Liver (tissue), 9 donors: Measurements from ENCODE around the gene POU5F1. TPM values are rescaled to one million over a fixed set of nuclear protein-coding genes. Genes with fewer than 3 reads are reported as not detected.

Experiments
- DNase-seq: peaks from one replicate; pipeline ENCODE4 v3.0.0-alpha.2; 2017; ENCODE audit warnings: low spot score
- H3K27ac ChIP-seq, 2 donors: one replicate each; pipeline ENCODE4 v1.7.0; 2013; ENCODE audit warnings: inconsistent platforms in 2 of 2, low read length in 2 of 2, control low read depth in 1 of 2, low read depth in 1 of 2, mild to moderate bottlenecking in 1 of 2
- H3K27me3 ChIP-seq, 4 donors: one replicate each; pipeline versions ENCODE4 v1.6.1 to v1.7.0; 2013; ENCODE audit warnings: low read length in 3 of 4, inconsistent platforms in 1 of 4, mild to moderate bottlenecking in 1 of 4, moderate library complexity in 1 of 4; ENCODE audit not compliant: control insufficient read depth in 4 of 4, insufficient read depth in 4 of 4
- H3K36me3 ChIP-seq, 4 donors: one replicate each; pipeline versions ENCODE4 v1.6.1 to v1.7.0; 2013; ENCODE audit warnings: low read length in 3 of 4, mild to moderate bottlenecking in 3 of 4, low read depth in 1 of 4, moderate library complexity in 1 of 4; ENCODE audit not compliant: control insufficient read depth in 4 of 4, insufficient read depth in 3 of 4
- H3K4me1 ChIP-seq, 4 donors: one replicate each; pipeline versions ENCODE4 v1.6.1 to v1.7.0; 2013; ENCODE audit warnings: low read length in 3 of 4, mild to moderate bottlenecking in 3 of 4, moderate library complexity in 1 of 4; ENCODE audit not compliant: control insufficient read depth in 4 of 4, insufficient read depth in 4 of 4
- H3K4me3 ChIP-seq, 3 donors: one replicate each; pipeline versions ENCODE4 v1.6.1 to v1.7.0; 2013; ENCODE audit warnings: low read length in 3 of 3, control low read depth in 1 of 3, low read depth in 1 of 3, mild to moderate bottlenecking in 1 of 3
- H3K9ac ChIP-seq, 2 donors: one replicate each; pipeline ENCODE4 v1.7.0; 2013; ENCODE audit warnings: low read length in 2 of 2, mild to moderate bottlenecking in 2 of 2, moderate library complexity in 2 of 2, control low read depth in 1 of 2, low read depth in 1 of 2
- H3K9me3 ChIP-seq, 4 donors: one replicate each; pipeline versions ENCODE4 v1.6.1 to v1.7.0; 2013; ENCODE audit warnings: low read length in 3 of 4; ENCODE audit not compliant: control insufficient read depth in 4 of 4
- EGR1 ChIP-seq, 2 donors: IDR thresholded peaks; 2 replicates each; pipeline ENCODE4 v1.6.1; 2016 to 2018; ENCODE audit warnings: antibody characterized with exemption in 2 of 2, low read depth in 2 of 2
- FOXA2 ChIP-seq: IDR thresholded peaks from 2 replicates; pipeline ENCODE4 v1.6.1; 2016; ENCODE audit warnings: antibody characterized with exemption
- HNF4A ChIP-seq, 2 donors: conservative IDR thresholded peaks; 2 replicates each; pipeline ENCODE4 v1.6.1; 2016; ENCODE audit warnings: antibody characterized with exemption in 2 of 2, mild to moderate bottlenecking in 2 of 2
- JUND ChIP-seq, 2 donors: IDR thresholded peaks; 2 replicates each; pipeline ENCODE4 v1.6.1; 2016; ENCODE audit warnings: antibody characterized with exemption in 2 of 2
- MAX ChIP-seq: IDR thresholded peaks from 2 replicates; pipeline ENCODE4 v1.6.1; 2016; ENCODE audit warnings: antibody characterized with exemption
- RAD21 ChIP-seq, 2 donors: IDR thresholded peaks; 2 replicates each; pipeline ENCODE4 v1.6.1; 2016; ENCODE audit warnings: antibody characterized with exemption in 2 of 2, mild to moderate bottlenecking in 2 of 2
- REST ChIP-seq: IDR thresholded peaks from 2 replicates; pipeline ENCODE4 v1.6.1; 2016; ENCODE audit warnings: antibody characterized with exemption, mild to moderate bottlenecking
- RXRA ChIP-seq, 2 donors: IDR thresholded peaks; 2 replicates each; pipeline ENCODE4 v1.6.1; 2017 to 2018; ENCODE audit warnings: antibody characterized with exemption in 2 of 2, mild to moderate bottlenecking in 1 of 2
- SP1 ChIP-seq: IDR thresholded peaks from 2 replicates; pipeline ENCODE4 v1.6.1; 2018; ENCODE audit warnings: antibody characterized with exemption, mild to moderate bottlenecking
- TAF1 ChIP-seq: conservative IDR thresholded peaks from 2 replicates; pipeline ENCODE4 v1.6.1; 2016; ENCODE audit warnings: antibody characterized with exemption, mild to moderate bottlenecking
- whole genome bisulfite sequencing: extraction: QIAGEN DNeasy Blood & Tissue Kit; methylation state at CpG from one replicate; pipeline ENCODE4 v1.1.7; 2013; 5-methylcytosine and 5-hydroxymethylcytosine counted together
- polyA plus RNA-seq, 2 donors: library from polyadenylated mRNA; stranded (reverse) in 1 of 2; unstranded in 1 of 2; fragments of 200-250 nt in 1 of 2; fragments of >200 nt in 1 of 2; fragmentation: Nextera tagmentation in 1 of 2; extraction: Ambion mirVana in 1 of 2; gene quantifications; one replicate each; pipeline versions ENCODE4 v1.2.1 to v1.2.3, GENCODE V29; 2013 to 2015
- total RNA-seq, 2 donors: library from RNA; depleted of rRNA; stranded (reverse); fragments of >200 nt; gene quantifications; one replicate each; pipeline ENCODE4 v1.2.3, GENCODE V29; 2014
- TF ChIP-seq, protein P1 (sequence below): fragments of 150-350 bp; IDR thresholded peaks from 2 replicates; pipeline ENCODE4 v1.5.1; 2017; ENCODE audit warnings: improper control_type of control experiment, low read depth, low read length; ENCODE audit not compliant: missing input control
- TF ChIP-seq, protein P2 (sequence below): IDR thresholded peaks from 2 replicates; pipeline ENCODE4 v1.6.1; 2016; ENCODE audit warnings: antibody characterized with exemption
- donor health status: healthy.
- donor health status: healthy.
- donor health status: healthy.
- donor health status: healthy.
- donor health status: healthy.

The POU5F1 gene
- total and polyA plus RNA-seq, 4 donors, result 0.32 to 3.2 TPM; not detected in 2

- no peaks in the 10 kb centered on the region for H3K4me1 ChIP-seq
- WGBS, result 86% methylated on average over 12 of the region's 12 CpGs
- H3K9ac ChIP-seq, result no peak overlapping the region
- H3K27ac ChIP-seq, result no peak overlapping the region
- H3K27me3 ChIP-seq, result no peaks in the 10 kb centered on the region
- TF ChIP-seq TAF1, result no peak
- TF ChIP-seq, protein P1, sequence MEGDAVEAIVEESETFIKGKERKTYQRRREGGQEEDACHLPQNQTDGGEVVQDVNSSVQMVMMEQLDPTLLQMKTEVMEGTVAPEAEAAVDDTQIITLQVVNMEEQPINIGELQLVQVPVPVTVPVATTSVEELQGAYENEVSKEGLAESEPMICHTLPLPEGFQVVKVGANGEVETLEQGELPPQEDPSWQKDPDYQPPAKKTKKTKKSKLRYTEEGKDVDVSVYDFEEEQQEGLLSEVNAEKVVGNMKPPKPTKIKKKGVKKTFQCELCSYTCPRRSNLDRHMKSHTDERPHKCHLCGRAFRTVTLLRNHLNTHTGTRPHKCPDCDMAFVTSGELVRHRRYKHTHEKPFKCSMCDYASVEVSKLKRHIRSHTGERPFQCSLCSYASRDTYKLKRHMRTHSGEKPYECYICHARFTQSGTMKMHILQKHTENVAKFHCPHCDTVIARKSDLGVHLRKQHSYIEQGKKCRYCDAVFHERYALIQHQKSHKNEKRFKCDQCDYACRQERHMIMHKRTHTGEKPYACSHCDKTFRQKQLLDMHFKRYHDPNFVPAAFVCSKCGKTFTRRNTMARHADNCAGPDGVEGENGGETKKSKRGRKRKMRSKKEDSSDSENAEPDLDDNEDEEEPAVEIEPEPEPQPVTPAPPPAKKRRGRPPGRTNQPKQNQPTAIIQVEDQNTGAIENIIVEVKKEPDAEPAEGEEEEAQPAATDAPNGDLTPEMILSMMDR, result no peak
- TF ChIP-seq REST, result no peak
- TF ChIP-seq, protein P2, sequence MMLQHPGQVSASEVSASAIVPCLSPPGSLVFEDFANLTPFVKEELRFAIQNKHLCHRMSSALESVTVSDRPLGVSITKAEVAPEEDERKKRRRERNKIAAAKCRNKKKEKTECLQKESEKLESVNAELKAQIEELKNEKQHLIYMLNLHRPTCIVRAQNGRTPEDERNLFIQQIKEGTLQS, result no peak
- TF ChIP-seq SP1, result no peak
- no peak for TF ChIP-seq RXRA (IDR thresholded peaks at IDR 0.05)
- TF ChIP-seq JUND (IDR thresholded peaks at IDR 0.05), result no peak
- no peak for TF ChIP-seq FOXA2
- no peak for TF ChIP-seq MAX
- H3K36me3 ChIP-seq, result no peaks in the 10 kb centered on the region
- no peaks in the 10 kb centered on the region for H3K9me3 ChIP-seq
- no peak overlapping the region for H3K4me3 ChIP-seq
- DNase-seq, result no peak
Measured at GRCh38 chr6:31121131-31121790, 49.2 kb downstream of the POU5F1 start.

DNA sequence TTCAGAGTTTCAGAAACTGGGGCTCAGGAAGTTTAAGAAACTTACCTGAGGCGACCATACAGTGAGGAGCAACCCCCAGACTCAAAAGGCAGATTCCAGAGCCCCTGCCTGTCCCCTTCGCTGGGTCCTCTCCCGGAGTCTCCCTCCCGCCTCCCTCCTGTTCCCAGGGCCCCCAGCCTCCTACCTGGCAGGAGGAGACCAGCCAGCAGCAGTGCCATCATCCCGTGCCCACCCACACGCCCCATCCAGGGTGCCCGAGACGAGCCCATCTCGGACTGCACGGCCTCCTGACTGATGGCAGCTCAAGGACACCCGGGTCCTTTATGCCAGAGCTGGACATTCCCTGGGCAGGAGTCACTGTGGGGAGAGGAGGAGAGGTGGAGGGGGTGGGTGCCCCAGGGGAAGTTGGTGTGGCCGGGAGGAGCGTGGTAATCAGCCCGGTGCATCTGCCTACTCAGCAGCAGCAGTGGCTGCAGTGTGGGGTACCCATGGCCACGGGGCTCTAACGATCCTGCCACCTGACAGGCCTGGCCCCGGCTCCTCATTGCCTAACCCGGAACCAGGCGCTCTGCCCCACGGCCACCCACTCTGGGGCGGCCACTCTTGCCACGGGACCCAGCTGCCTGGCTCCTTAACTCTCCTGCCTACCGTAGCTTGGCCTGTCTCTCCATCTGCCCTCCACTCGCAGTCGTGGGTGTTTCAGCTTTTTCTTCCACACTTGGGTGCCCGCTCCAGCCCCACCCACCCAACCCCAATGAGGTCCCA, 50.1 kb downstream of the POU5F1 start, which contains the start of gene CDSN:
CDSN (minus strand) TSS at position 296 of the 765 bp plus-strand sequence; CDS start at position 269, 27 bp downstream.
- 80% methylated on average over 26 of the region's 26 CpGs for WGBS
- DNase-seq, result no peak
- Histone ChIP-seq H3K36me3 (no peaks in the 10 kb centered on the region), H3K27me3 (no peaks in the 10 kb centered on the region), H3K9me3 (no peaks in the 10 kb centered on the region), H3K27ac (no peak within 1 kb of the TSS), H3K4me3 (no peak within 1 kb of the TSS), H3K9ac (no peak within 1 kb of the TSS), H3K4me1 (no peaks in the 10 kb centered on the region)
- TF ChIP-seq, protein P1, result no peak
- TF ChIP-seq HNF4A (conservative IDR thresholded peaks at IDR 0.05) (no peak), RAD21 (IDR thresholded peaks at IDR 0.05) (no peak), REST (no peak), SP1 (no peak), FOXA2 (no peak), EGR1 (IDR thresholded peaks at IDR 0.05; ENCODE audit: low read depth in 2 of 2) (no peak)
